ENCODE results near the gene MFGE8.

MFGE8 gene

DNA sequence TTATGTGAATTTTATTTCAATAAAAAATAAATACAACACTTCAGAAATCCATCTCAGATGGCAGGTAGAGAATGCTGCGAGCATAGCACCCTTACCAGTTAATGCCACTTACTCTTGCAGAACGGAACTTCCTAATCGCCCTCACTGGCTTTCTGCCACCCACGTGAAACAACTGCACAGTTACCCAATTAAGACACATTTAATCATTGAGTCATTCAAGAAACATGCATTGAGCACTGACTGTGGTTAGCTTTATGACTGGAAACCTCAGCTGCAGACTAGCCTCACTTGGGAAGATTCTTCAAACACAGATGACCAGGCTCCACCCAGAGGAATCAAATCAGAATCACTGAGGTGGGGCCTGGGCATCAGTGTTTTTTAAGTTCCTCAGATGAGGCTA lies 5.6 kb upstream of the MFGE8 start:
- H3K9me3 ChIP-seq, result no peaks in the 10 kb centered on the region
- H3K4me2 ChIP-seq, result no peak overlapping the region
- H4K20me1 ChIP-seq, result no peaks in the 10 kb centered on the region
- H3K9ac ChIP-seq, result no peak overlapping the region
- H3K4me1 ChIP-seq, result peaks cover 4% of the 10 kb centered on the region
- no peaks in the 10 kb centered on the region for H3K36me3 ChIP-seq
- H3K27me3 ChIP-seq, result no peaks in the 10 kb centered on the region
- H3K27ac ChIP-seq, result no peak overlapping the region
- TF ChIP-seq Cebpa-rat (IDR thresholded peaks at IDR 0.05), result no peak
- no peak overlapping the region for H3K4me3 ChIP-seq

DNA sequence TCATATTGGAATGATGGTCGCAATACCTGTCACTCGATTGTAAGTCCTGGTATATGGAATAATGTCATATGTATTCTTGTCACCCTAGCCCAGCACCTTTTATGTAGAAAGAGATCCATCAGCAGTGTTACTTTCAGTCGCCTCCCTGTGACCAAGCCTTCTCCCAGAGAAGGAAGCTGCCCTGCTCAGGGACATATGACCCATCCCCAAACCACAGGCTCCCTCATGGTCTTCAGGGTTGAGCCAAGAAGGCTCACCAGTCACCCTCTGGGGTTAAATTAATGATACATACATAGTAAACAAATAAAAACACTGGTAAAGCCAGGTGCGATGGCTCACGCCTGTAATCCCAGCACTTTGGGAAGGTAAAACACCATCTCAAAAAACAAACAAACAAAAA lies 4.6 kb upstream of the MFGE8 start:
- no peak overlapping the region for H3K4me2 ChIP-seq
- H4K20me1 ChIP-seq, result no peaks in the 10 kb centered on the region
- H3K4me1 ChIP-seq, result peaks cover 7% of the 10 kb centered on the region
- no peaks in the 10 kb centered on the region for H3K9me3 ChIP-seq
- no peak for TF ChIP-seq Cebpa-rat (IDR thresholded peaks at IDR 0.05)
- H3K27me3 ChIP-seq, result no peaks in the 10 kb centered on the region
- H3K4me3 ChIP-seq, result no peak overlapping the region
- no peak overlapping the region for H3K9ac ChIP-seq
- H3K36me3 ChIP-seq, result no peaks in the 10 kb centered on the region
- H3K27ac ChIP-seq, result no peak overlapping the region

DNA sequence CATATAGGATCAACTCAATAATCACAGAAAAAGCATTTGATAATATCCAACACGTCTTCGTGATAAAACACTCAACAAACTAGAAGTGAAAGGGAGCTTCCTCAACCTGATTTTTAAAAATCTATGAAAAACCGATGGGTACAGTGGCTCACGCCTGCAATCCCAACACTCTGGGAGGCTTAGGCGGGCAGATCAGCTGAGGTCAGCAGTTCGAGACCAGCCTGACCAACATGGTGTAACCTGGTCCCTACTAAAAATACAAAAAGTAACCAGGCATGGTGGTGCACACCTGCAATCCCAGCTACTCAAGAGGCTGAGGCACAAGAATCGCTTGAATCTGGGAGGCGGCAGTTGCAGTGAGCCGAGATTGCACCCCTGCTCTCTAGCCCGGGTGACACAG lies 2.2 kb upstream of the MFGE8 start:
- no peak for TF ChIP-seq Cebpa-rat (IDR thresholded peaks at IDR 0.05)
- Histone ChIP-seq H3K9ac (no peak overlapping the region), H3K4me1 (peaks cover 30% of the 10 kb centered on the region), H3K4me3 (no peak overlapping the region), H4K20me1 (no peaks in the 10 kb centered on the region), H3K4me2 (no peak overlapping the region), H3K27ac (no peak overlapping the region), H3K9me3 (no peaks in the 10 kb centered on the region), H3K36me3 (0 out of 2 replicates have a peak, but pooled peaks cover under 1% of the 10 kb centered on the region), H3K27me3 (no peaks in the 10 kb centered on the region)

DNA sequence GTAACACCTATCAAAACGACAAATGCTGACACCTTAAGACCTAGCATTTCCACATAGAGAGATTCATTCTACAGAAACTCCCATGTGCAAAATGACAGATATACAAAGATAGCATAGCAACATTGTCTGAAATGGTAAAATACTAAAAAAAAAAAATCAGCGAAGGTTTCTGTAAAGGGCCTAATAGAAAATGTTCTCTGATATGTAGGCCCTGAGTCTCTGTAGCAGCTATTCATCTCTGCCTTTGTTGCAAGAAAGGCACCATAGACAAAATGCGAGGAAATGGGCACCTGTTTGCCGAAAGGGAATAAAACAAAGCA lies 631 bp upstream of the MFGE8 start:
- peak overlapping the region; percentile 81 for H3K4me3 ChIP-seq
- TF ChIP-seq Cebpa-rat (IDR thresholded peaks at IDR 0.05), result no peak

DNA sequence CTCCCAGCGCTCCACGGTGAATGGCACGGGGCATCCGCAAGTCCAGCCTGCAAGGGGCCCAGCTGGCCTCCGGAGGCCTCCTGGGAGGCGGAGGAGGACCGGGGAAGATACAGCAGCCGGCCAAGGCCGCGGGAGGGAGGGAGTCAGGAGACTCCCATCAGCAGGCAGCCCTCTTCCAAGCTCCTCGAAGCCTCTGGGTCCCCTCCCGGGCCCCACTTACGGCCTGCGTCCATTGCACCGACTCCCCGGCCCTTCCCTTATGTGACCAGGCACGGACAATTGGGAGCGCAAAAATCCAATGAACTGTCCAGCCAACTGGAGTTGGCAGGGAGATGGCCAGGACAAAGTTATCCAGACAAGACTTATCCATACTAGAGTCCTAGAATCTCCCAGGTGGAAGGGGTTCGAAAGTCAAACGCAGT lies 668 bp downstream of the MFGE8 start:
- Histone ChIP-seq H3K4me3 (peak overlapping the region; percentile 81), H3K27me3 (no peaks in the 10 kb centered on the region), H4K20me1 (peaks cover 8% of the 10 kb centered on the region; the same call in 1 of the 2 replicates), H3K9ac (peak overlapping the region; percentile 89), H3K9me3 (no peaks in the 10 kb centered on the region), H3K4me1 (peaks cover 57% of the 10 kb centered on the region), H3K36me3 (peaks cover 29% of the 10 kb centered on the region), H3K27ac (peak overlapping the region; percentile 88), H3K4me2 (peak overlapping the region; percentile 99)
- TF ChIP-seq Cebpa-rat (IDR thresholded peaks at IDR 0.05), result no peak

More for the DNA sequence above, 631 bp upstream of the MFGE8 start:
- H3K27ac ChIP-seq, result peak overlapping the region; percentile 88
- peak overlapping the region; percentile 89 for H3K9ac ChIP-seq
- no peaks in the 10 kb centered on the region for H3K9me3 ChIP-seq
- H4K20me1 ChIP-seq, result no peaks in the 10 kb centered on the region
- peaks cover 46% of the 10 kb centered on the region for H3K4me1 ChIP-seq
- H3K27me3 ChIP-seq, result no peaks in the 10 kb centered on the region
- H3K36me3 ChIP-seq, result peaks cover 16% of the 10 kb centered on the region
- peak overlapping the region; percentile 99 for H3K4me2 ChIP-seq

DNA sequence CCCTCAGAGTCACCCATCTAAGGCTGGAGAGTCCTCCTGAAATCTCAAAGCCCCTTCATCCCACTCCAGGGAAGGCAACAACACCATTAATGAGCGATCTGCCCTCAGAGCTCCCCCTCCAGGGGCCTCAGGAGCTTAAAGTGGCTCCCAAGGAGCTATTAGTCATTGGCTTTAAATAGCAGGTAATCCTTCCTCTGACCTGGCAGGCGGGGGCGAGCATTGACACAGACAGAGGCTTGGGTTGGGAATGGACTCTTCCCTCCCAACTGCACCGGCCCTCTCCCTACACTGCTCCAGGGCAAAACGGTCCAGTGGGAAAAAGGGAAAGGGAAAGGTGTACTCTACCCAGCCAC lies 1.4 kb downstream of the MFGE8 start:
- Histone ChIP-seq H3K27me3 (no peaks in the 10 kb centered on the region), H3K4me2 (peak overlapping the region; percentile 99), H3K4me3 (peak overlapping the region; percentile 81), H3K9me3 (no peaks in the 10 kb centered on the region), H3K27ac (peak overlapping the region; percentile 88; the same call in 1 of the 2 replicates), H4K20me1 (peaks cover 13% of the 10 kb centered on the region; the same call in 1 of the 2 replicates), H3K4me1 (peaks cover 57% of the 10 kb centered on the region), H3K36me3 (peaks cover 36% of the 10 kb centered on the region), H3K9ac (peak overlapping the region; percentile 89)
- TF ChIP-seq Cebpa-rat (IDR thresholded peaks at IDR 0.05), result no peak

DNA sequence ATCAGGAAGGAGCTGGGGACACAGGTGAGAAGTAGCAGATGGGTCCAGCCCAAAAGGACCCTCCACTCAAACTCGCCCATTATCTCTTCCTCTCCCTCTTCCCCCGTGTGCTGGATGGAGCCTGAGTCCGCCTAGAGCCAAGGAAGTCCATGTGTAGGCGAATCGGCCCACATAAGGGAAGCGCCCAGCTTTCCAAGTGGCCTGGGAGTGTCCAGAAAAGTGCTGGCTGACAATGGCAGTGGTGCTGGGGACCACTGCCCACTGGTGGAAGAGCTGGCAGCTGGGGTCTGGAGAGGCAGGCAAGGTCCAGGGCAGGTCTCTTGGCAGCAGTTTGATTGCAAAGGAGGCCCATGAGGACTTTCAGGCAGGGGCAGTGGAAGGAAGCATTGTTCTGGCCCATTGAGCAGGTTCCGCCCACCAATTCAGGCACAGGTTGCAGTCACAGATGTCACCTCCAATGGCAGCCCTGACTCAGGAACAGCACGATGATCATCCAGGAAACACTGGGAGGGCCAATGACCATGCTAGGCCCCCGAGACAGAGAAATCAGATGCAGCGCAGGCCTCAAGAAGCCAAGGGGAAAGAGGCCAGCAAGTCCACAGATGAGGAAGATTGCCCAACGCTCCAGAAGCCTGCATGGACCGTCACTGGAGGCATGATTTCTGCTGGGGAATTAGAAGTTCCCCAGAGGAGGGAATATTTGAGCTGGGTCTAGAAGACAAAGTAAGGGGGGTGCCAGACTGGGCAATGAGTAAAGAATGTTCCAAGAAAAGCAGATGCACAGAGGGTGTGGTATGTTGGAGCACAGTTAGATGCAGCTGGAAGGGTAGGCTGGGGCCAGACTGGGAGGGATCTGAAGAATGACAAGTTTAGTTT lies 3.0 kb downstream of the MFGE8 start:
- H3K27me3 ChIP-seq, result no peaks in the 10 kb centered on the region
- peaks cover 21% of the 10 kb centered on the region; the same call in 1 of the 2 replicates for H4K20me1 ChIP-seq
- no peaks in the 10 kb centered on the region for H3K9me3 ChIP-seq
- peaks cover 52% of the 10 kb centered on the region for H3K36me3 ChIP-seq
- no peak for TF ChIP-seq Cebpa-rat (IDR thresholded peaks at IDR 0.05)
- no peak overlapping the region for H3K4me3 ChIP-seq
- peaks cover 57% of the 10 kb centered on the region for H3K4me1 ChIP-seq
- H3K4me2 ChIP-seq, result peak overlapping the region; percentile 99
- H3K9ac ChIP-seq, result peak overlapping the region; percentile 53; the same call in 1 of the 2 replicates
- H3K27ac ChIP-seq, result peak overlapping the region; percentile 35; the same call in 1 of the 2 replicates

DNA sequence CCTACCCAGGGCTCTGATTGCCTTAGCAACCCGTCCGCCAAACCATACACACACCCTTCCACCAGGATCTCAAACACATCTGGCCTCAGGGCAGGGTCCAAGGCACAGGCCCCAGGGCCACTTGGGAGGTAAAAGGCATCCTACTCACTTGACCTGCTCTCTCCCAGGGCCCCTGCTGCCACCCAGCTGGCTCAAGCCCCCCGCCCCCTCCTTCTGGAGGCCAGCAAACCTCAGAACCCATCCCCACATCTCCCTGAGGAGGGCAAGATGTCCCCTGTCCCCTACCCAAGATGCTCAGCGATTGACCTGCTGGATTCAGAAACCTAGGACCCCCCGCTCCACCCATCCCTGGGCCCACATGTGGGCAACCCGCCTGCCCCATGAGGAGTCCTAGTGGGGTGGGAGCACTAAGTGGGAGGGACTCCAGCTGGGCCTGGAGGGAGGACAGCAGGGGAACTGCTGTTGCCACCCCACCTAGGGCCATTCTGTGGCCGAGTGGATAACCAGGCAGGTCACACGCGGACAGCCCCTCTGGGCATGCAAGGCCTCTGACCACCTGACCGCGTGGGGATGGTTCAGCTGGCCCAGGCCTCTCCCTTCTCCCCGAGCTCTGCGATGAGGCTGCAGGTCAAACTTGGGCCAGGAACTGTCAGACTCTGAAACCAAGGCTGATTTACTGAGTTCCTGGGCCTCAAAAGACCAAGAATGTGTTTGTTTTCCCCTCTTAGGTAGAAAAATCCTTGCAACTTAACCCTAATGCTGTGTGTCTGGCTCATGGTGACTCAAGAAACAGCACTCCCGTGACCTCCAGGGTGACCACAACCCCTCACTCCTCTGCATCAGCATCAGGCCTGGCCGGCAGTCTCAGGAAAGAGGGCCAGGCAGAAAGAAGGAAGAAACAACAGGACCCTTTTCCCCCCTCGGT lies 4.2 kb downstream of the MFGE8 start:
- Histone ChIP-seq H3K36me3 (peaks cover 58% of the 10 kb centered on the region), H3K4me2 (peak overlapping the region; percentile 99; the same call in 1 of the 2 replicates)
- TF ChIP-seq Cebpa-rat (IDR thresholded peaks at IDR 0.05), result no peak

DNA sequence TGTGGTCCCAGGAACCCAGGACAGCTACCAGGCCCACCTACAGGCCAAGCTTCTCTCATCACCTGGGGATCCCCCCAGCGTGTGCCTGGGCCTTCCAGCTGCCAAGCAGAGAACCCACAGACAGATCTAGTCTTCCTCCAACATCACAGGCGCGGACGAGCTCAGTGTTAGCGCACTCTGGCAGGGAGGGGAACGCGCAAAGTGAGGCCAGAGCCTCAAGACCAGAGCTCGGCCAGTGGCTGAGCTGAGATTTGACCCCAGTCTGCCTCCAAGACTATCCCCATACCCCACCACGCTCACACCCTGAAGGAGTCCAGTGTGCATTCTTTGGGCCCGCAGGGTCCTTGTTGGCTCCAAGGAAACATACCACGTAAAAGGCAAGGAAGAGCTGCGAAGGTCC lies 5.1 kb downstream of the MFGE8 start:
- Histone ChIP-seq H4K20me1 (peaks cover 23% of the 10 kb centered on the region; the same call in 1 of the 2 replicates), H3K4me2 (no peak overlapping the region), H3K4me1 (peaks cover 50% of the 10 kb centered on the region), H3K4me3 (no peak overlapping the region), H3K27me3 (no peaks in the 10 kb centered on the region), H3K9me3 (no peaks in the 10 kb centered on the region), H3K27ac (no peak overlapping the region; the same call in 1 of the 2 replicates), H3K9ac (no peak overlapping the region), H3K36me3 (peaks cover 66% of the 10 kb centered on the region)
- TF ChIP-seq Cebpa-rat (IDR thresholded peaks at IDR 0.05), result no peak

More for the DNA sequence above, 4.2 kb downstream of the MFGE8 start:
- peaks cover 55% of the 10 kb centered on the region for H3K4me1 ChIP-seq
- H4K20me1 ChIP-seq, result peaks cover 23% of the 10 kb centered on the region; the same call in 1 of the 2 replicates
- no peaks in the 10 kb centered on the region for H3K27me3 ChIP-seq
- H3K27ac ChIP-seq, result 0 out of 2 replicates have a peak overlapping the region, but pooled peaks have one; percentile 35
- H3K9ac ChIP-seq, result no peak overlapping the region
- H3K9me3 ChIP-seq, result no peaks in the 10 kb centered on the region
- no peak overlapping the region for H3K4me3 ChIP-seq

Data from BLaER1 (cell line).